Activated naive CD8-positive, alpha-beta T cell treated with anti-CD3 and anti-CD28 coated beads, Interleukin-2, amount 50 U/mL, for 16 hours (primary cell): Measurements from ENCODE around the gene COL5A1.

ENCODE experiments used
- DNase-seq: peaks from one replicate; pipeline ENCODE4 v3.0.0-alpha.2; 2020; ENCODE audit warnings: low read depth, low spot score

The COL5A1 gene

GRCh38 chr9:134740071-134740470, 98.5 kb downstream of the COL5A1 start:
- DNase-seq: no peak

- no peak for DNase-seq
These were observed 100.2 kb downstream of the COL5A1 start for GRCh38 chr9:134741846-134742245.

GRCh38 chr9:134742822-134743535, 101.4 kb downstream of the COL5A1 start:
- no peak for DNase-seq

- DNase-seq: no peak
These were observed 102.2 kb downstream of the COL5A1 start for GRCh38 chr9:134743853-134744252.

GRCh38 chr9:134744385-134745295, 103.0 kb downstream of the COL5A1 start:
- DNase-seq: no peak

- DNase-seq: no peak
These were observed 106.4 kb downstream of the COL5A1 start for GRCh38 chr9:134747951-134748489.

GRCh38 chr9:134748591-134748990, 107.0 kb downstream of the COL5A1 start:
- no peak for DNase-seq

GRCh38 chr9:134750450-134751155, 109.0 kb downstream of the COL5A1 start:
- no peak for DNase-seq

GRCh38 chr9:134751622-134752021, 110.0 kb downstream of the COL5A1 start:
- no peak for DNase-seq

GRCh38 chr9:134752471-134753168, 111.0 kb downstream of the COL5A1 start:
- DNase-seq: no peak

- no peak for DNase-seq
These were observed 111.6 kb downstream of the COL5A1 start for GRCh38 chr9:134753191-134753590.

- no peak for DNase-seq
These were observed 113.8 kb downstream of the COL5A1 start for GRCh38 chr9:134755221-134755907.

GRCh38 chr9:134756098-134756497, 114.5 kb downstream of the COL5A1 start:
- DNase-seq: no peak

- no peak for DNase-seq
These were observed 115.8 kb downstream of the COL5A1 start for GRCh38 chr9:134757216-134757975.

- DNase-seq: no peak
These were observed 117.5 kb downstream of the COL5A1 start for GRCh38 chr9:134758949-134759607.

GRCh38 chr9:134759913-134760312, 118.3 kb downstream of the COL5A1 start:
- DNase-seq: no peak

GRCh38 chr9:134760750-134761420, 119.3 kb downstream of the COL5A1 start:
- DNase-seq: no peak

- no peak for DNase-seq
These were observed 123.1 kb downstream of the COL5A1 start for GRCh38 chr9:134764473-134765269.
